IMR-90 (cell line): ENCODE results near the gene SNCG. TPM values are rescaled to one million over a fixed set of nuclear protein-coding genes. Genes with fewer than 3 reads are reported as not detected.
"Not testable (repeated sequence)": the region's sequence is repeated elsewhere in the genome, so short reads cannot be mapped to it uniquely, and the experiment has no call there.

Source experiments
- ATAC-seq: fragments of 200-7000 bp; cut with Tn5 transposase; 2 replicates; pipeline ENCODE4 v1.9.1; 2020; ENCODE audit warnings: low read depth, mild to moderate bottlenecking, moderate library complexity
- BruUV-seq: library from RNA; stranded (reverse); fragments of 400-500 nt; replicated peaks from 2 replicates; lab custom pipeline; 2021; lab: Mats Ljungman, UMichigan
- CTCF ChIA-PET: fragments of 300-600 bp; formaldehyde crosslinking; extraction: SDS; loops from one replicate; lab custom pipeline; 2021; ENCODE audit warnings: antibody characterized with exemption; lab: Yijun Ruan, JAX
- POLR2A ChIA-PET: fragments of 300-600 bp; sonication (Branson Sonifier 250); formaldehyde crosslinking; loops from one replicate; lab custom pipeline; 2022; ENCODE audit warnings: antibody characterized with exemption; ENCODE audit not compliant: unreplicated experiment; lab: Charles Lee
- DNase-seq: peaks from one replicate; pipeline ENCODE4 v3.0.0; 2013
- H2AFZ ChIP-seq: replicated peaks from 2 replicates; pipeline ENCODE3; 2013; ENCODE audit warnings: low read length, mild to moderate bottlenecking; ENCODE audit not compliant: poor library complexity
- H2AK5ac ChIP-seq: 2 replicates; pipeline ENCODE4 v1.6.1; 2013; ENCODE audit warnings: low read depth, low read length, inconsistent platforms
- H2AK9ac ChIP-seq: replicated peaks from 2 replicates; pipeline ENCODE3; 2013; ENCODE audit warnings: mild to moderate bottlenecking, low read depth, low read length, moderate library complexity; ENCODE audit not compliant: poor library complexity
- H2BK120ac ChIP-seq: 2 replicates; pipeline ENCODE4 v1.6.1; 2013; ENCODE audit warnings: low read depth, low read length, inconsistent platforms
- H2BK15ac ChIP-seq: 3 replicates; pipeline ENCODE4 v1.6.1; 2013; ENCODE audit warnings: low read depth, low read length, inconsistent platforms
- H2BK20ac ChIP-seq: 2 replicates; pipeline ENCODE4 v1.6.1; 2013; ENCODE audit warnings: low read depth, mild to moderate bottlenecking, inconsistent platforms, low read length, moderate library complexity
- H2BK5ac ChIP-seq: 2 replicates; pipeline ENCODE4 v1.6.1; 2013; ENCODE audit warnings: mild to moderate bottlenecking, low read depth, low read length, inconsistent platforms; ENCODE audit not compliant: poor library complexity, severe bottlenecking
- H3K14ac ChIP-seq: replicated peaks from 2 replicates; pipeline ENCODE4 v1.6.1; 2013; ENCODE audit warnings: low read depth, low read length, inconsistent platforms
- H3K18ac ChIP-seq: 2 replicates; pipeline ENCODE4 v1.6.1; 2013; ENCODE audit warnings: low read depth, low read length, control low read depth
- H3K23ac ChIP-seq: 2 replicates; pipeline ENCODE4 v1.6.1; 2013; ENCODE audit warnings: low read depth, low read length, inconsistent platforms
- H3K27ac ChIP-seq: 2 replicates; pipeline ENCODE4 v1.5.1; 2013; ENCODE audit warnings: mild to moderate bottlenecking, control low read depth, low read length; ENCODE audit not compliant: insufficient read depth
- H3K27me3 ChIP-seq: 2 replicates; pipeline ENCODE4 v1.6.1; 2013; ENCODE audit warnings: low read length; ENCODE audit not compliant: control insufficient read depth, insufficient read depth
- H3K36me3 ChIP-seq: 2 replicates; pipeline ENCODE4 v1.6.1; 2013; ENCODE audit warnings: low read length, mixed read lengths; ENCODE audit not compliant: control insufficient read depth, insufficient read depth
- H3K4ac ChIP-seq: 2 replicates; pipeline ENCODE4 v1.6.1; 2013; ENCODE audit warnings: low read depth, low read length, inconsistent platforms
- H3K4me1 ChIP-seq: 2 replicates; pipeline ENCODE4 v1.6.1; 2013; ENCODE audit warnings: low read length, mixed read lengths; ENCODE audit not compliant: control insufficient read depth, insufficient read depth
- H3K4me2 ChIP-seq: 2 replicates; pipeline ENCODE4 v1.6.1; 2013; ENCODE audit warnings: low read depth, mild to moderate bottlenecking, control low read depth, low read length, moderate library complexity
- H3K4me3 ChIP-seq: 2 replicates; pipeline ENCODE4 v1.5.1; 2013; ENCODE audit warnings: low read depth, mild to moderate bottlenecking, control low read depth, low read length, moderate library complexity; ENCODE audit not compliant: insufficient read depth
- H3K56ac ChIP-seq: 2 replicates; pipeline ENCODE4 v1.6.1; 2013; ENCODE audit warnings: low read length, inconsistent platforms; ENCODE audit not compliant: insufficient read depth; ENCODE audit errors: extremely low read depth
- H3K79me1 ChIP-seq, 2 experiments: 2 replicates each; pipeline ENCODE4 v1.6.1; 2013; ENCODE audit warnings: low read length in 2 of 2, inconsistent platforms in 1 of 2, low read depth in 1 of 2
- H3K9ac ChIP-seq: 2 replicates; pipeline ENCODE4 v1.6.1; 2013; ENCODE audit warnings: low read depth, low read length, control low read depth
- H3K9me1 ChIP-seq: 2 replicates; pipeline ENCODE4 v1.6.1; 2013; ENCODE audit warnings: low read length, inconsistent platforms; ENCODE audit not compliant: insufficient read depth
- H3K9me3 ChIP-seq: 2 replicates; pipeline ENCODE4 v1.6.1; 2013; ENCODE audit warnings: low read length; ENCODE audit not compliant: control insufficient read depth, insufficient read depth
- H4K20me1 ChIP-seq: 2 replicates; pipeline ENCODE4 v1.6.1; 2013; ENCODE audit warnings: low read length, inconsistent platforms; ENCODE audit not compliant: insufficient read depth
- H4K5ac ChIP-seq: 2 replicates; pipeline ENCODE4 v1.6.1; 2013; ENCODE audit warnings: mild to moderate bottlenecking, low read depth, low read length, control low read depth
- H4K8ac ChIP-seq, 2 experiments: 2 replicates each; pipeline ENCODE4 v1.6.1; 2013; ENCODE audit warnings: low read depth in 2 of 2, low read length in 2 of 2, control low read depth in 1 of 2, inconsistent platforms in 1 of 2
- H4K91ac ChIP-seq: 2 replicates; pipeline ENCODE4 v1.6.1; 2013; ENCODE audit warnings: low read depth, low read length, inconsistent platforms; ENCODE audit not compliant: insufficient read depth
- NFE2L2 ChIP-seq: fragments of 150-350 bp; IDR thresholded peaks from 2 replicates; pipeline ENCODE4 v1.6.1; 2016; ENCODE audit warnings: low read depth, mild to moderate bottlenecking, low read length
- POLR2A ChIP-seq: IDR thresholded peaks from 2 replicates; pipeline ENCODE4 v1.6.1; 2012; ENCODE audit warnings: mild to moderate bottlenecking, low read depth, low read length
- WGBS, 2 experiments: methylation state at CpG; one replicate each; pipeline versions ENCODE4 v1.1.5 to v1.1.7; 2013; ENCODE audit warnings: missing lambda C conversion rate in 2 of 2; ENCODE audit not compliant: insufficient read length in 1 of 2; ENCODE audit errors: extremely low coverage in 2 of 2; 5-methylcytosine and 5-hydroxymethylcytosine counted together
- dilution Hi-C: fragments of 300-500 bp; cut with HindIII; formaldehyde crosslinking; loops from one replicate; pipeline ENCODE4 v1.14.3; 2018; ENCODE audit warnings: low sequenced_read_pairs; ENCODE audit not compliant: unreplicated experiment
- in situ Hi-C: fragments of 300-500 bp; cut with MboI; formaldehyde crosslinking; loops from 3 replicates; pipeline ENCODE4 v1.14.3; 2019; ENCODE audit warnings: low sequenced_read_pairs, inconsistent platforms, mixed read lengths
- intact Hi-C: fragments of 100-400 bp; cut with micrococcal nuclease; formaldehyde crosslinking; loops from 2 replicates; pipeline ENCODE4 v1.10.0; 2022
- polyA plus RNA-seq, 3 experiments: library from polyadenylated mRNA; depleted of rRNA; stranded (reverse); fragments of >200 nt; gene quantifications; 2 replicates each; pipeline ENCODE4 v1.2.3, GENCODE V29; 2012; ENCODE audit warnings: low replicate concordance in 1 of 3
- total RNA-seq: library from RNA; depleted of rRNA; stranded (reverse); fragments of >200 nt; gene quantifications from 2 replicates; pipeline ENCODE4 v1.2.3, GENCODE V29; 2012
- TF ChIP-seq, protein P1 (sequence below): fragments of 150-350 bp; IDR thresholded peaks from 2 replicates; pipeline ENCODE4 v1.6.1; 2016; ENCODE audit warnings: low read depth, mild to moderate bottlenecking, low read length, moderate library complexity, borderline replicate concordance

SNCG gene
- total and polyA plus RNA-seq, 2 of the 4 experiments (the other 2 are of a cell fraction) = 10.6 to 19.0 TPM

DNA sequence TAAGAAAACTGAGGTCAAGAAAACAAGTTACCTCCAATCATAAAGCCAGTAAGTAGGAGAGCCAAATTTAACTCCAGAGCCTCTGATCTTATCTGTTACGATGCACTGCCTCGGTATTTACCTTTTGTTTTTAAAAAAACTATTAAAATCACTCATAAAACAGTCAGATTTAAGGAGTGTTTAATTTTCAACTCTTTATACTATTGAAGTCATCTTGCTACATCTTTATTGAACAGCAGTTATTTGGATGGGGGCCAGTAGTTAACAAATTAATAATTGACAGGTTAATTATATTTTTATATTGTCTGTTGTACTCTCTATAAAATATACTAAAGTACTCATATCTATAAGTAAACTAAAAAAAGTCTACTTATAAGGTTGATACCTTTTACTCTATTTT, 34.5 kb downstream of the SNCG start:
- in situ Hi-C loops = no loop called here
- no peak overlapping the region for H4K8ac ChIP-seq
- H3K9ac ChIP-seq = no peak overlapping the region
- H3K23ac ChIP-seq = no peak overlapping the region
- ChIA-PET POLR2A (no interaction called here), CTCF (no interaction called here)
- H4K91ac ChIP-seq = no peak overlapping the region
- H2AFZ ChIP-seq = no peak overlapping the region
- no peak for ATAC-seq
- no peaks in the 10 kb centered on the region for H3K4me1 ChIP-seq
- H3K4ac ChIP-seq = no peak overlapping the region
- H2AK9ac ChIP-seq = no peak overlapping the region
- H2BK15ac ChIP-seq = no peak overlapping the region
- H2AK5ac ChIP-seq = no peak overlapping the region
- no peak overlapping the region for H3K27ac ChIP-seq
- TF ChIP-seq POLR2A (no peak), NFE2L2 (no peak)
- TF ChIP-seq, protein P1, sequence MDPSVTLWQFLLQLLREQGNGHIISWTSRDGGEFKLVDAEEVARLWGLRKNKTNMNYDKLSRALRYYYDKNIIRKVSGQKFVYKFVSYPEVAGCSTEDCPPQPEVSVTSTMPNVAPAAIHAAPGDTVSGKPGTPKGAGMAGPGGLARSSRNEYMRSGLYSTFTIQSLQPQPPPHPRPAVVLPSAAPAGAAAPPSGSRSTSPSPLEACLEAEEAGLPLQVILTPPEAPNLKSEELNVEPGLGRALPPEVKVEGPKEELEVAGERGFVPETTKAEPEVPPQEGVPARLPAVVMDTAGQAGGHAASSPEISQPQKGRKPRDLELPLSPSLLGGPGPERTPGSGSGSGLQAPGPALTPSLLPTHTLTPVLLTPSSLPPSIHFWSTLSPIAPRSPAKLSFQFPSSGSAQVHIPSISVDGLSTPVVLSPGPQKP = no peak
- no peak overlapping the region for H3K14ac ChIP-seq
- no peaks in the 10 kb centered on the region for H4K20me1 ChIP-seq
- H3K9me3 ChIP-seq = no peaks in the 10 kb centered on the region
- H3K36me3 ChIP-seq = no peaks in the 10 kb centered on the region
- no peak overlapping the region for H2BK120ac ChIP-seq
- DNase-seq = no peak
- no peak overlapping the region for H3K4me2 ChIP-seq
- H3K9me1 ChIP-seq = no peaks in the 10 kb centered on the region
- dilution Hi-C loops = no loop called here
- H2BK5ac ChIP-seq = no peak overlapping the region
- WGBS, 2 experiments = no CpG with 5 or more reads among the region's 2 CpGs
- H3K4me3 ChIP-seq = no peak overlapping the region
- BruUV-seq = no TSS peak
- H4K5ac ChIP-seq = no peak overlapping the region
- H3K56ac ChIP-seq = no peak overlapping the region
- intact Hi-C loops = no loop called here
- no peak overlapping the region for H3K18ac ChIP-seq
- peaks cover 5% of the 10 kb centered on the region; the same call in 1 of the 2 replicates for H3K27me3 ChIP-seq
- no peaks in the 10 kb centered on the region for H3K79me1 ChIP-seq
- no peak overlapping the region for H2BK20ac ChIP-seq

DNA sequence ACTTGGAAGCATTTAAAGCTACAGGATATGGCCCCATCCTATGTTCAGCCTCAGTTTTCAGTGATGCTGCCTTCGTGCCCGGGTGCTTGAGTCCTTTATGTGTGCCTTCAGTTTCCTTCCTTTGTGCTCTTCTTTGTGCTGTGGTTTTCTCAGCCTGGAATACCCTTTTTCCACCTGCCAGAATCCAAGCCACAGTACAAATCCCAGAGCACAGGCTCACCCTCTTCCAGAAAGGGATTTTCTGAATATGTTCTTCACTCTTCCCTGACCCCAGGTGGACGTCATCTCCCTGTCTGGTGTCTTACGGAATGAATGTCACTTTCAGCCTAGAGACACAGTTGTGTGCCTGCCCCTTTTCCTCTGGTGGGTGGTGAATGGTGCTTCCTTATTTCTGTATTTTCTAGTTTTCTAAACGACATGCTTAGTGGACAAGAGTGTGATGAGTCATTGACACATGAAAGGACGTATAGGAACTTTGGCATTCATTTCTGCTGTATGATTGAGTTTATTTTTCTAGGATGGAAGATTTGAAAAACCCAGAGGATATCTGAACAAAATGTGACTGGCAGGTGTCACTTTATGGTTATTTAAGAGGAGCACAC, 41.5 kb downstream of the SNCG start:
- H3K4me3 ChIP-seq, dilution Hi-C loops, H2BK120ac ChIP-seq, CTCF ChIA-PET, H3K9ac ChIP-seq, H3K9me3 ChIP-seq, H2AFZ ChIP-seq, H3K4ac ChIP-seq, intact Hi-C loops, H3K18ac ChIP-seq, DNase-seq, H2BK15ac ChIP-seq, H4K5ac ChIP-seq, H3K27me3 ChIP-seq, H2AK9ac ChIP-seq, H4K91ac ChIP-seq, H3K23ac ChIP-seq, H2BK5ac ChIP-seq, BruUV-seq, H4K20me1 ChIP-seq, H3K36me3 ChIP-seq, H3K4me2 ChIP-seq, H3K9me1 ChIP-seq, H3K79me1 ChIP-seq, H3K14ac ChIP-seq, H2BK20ac ChIP-seq, POLR2A ChIA-PET, in situ Hi-C loops, H3K56ac ChIP-seq, H3K27ac ChIP-seq, ATAC-seq, H4K8ac ChIP-seq, H2AK5ac ChIP-seq, H3K4me1 ChIP-seq: not testable (repeated sequence)
- 55% methylated on average over 2 of the region's 6 CpGs; no CpG with 5 or more reads in 1 of the 2 experiments for WGBS, 2 experiments
